ENCODE measurements around the gene IL5. TPM values are rescaled to one million over a fixed set of nuclear protein-coding genes. Genes with fewer than 3 reads are reported as not detected.
A peak's percentile ranks its signal among the peaks of the same experiment; 100 is the strongest.

Gene IL5
- total and polyA plus RNA-seq, 2 of the 13 experiments (the other 11 are each of a cell fraction or from before 2014, with no cell fraction given): not detected

- TF ChIP-seq TOPORS (CRISPR knock-in tag; IDR thresholded peaks at IDR 0.05) (no peak), ZNF280B (CRISPR knock-in tag; IDR thresholded peaks at IDR 0.05; ENCODE audit: borderline replicate concordance) (no peak), ZC3H4 (CRISPR knock-in tag; IDR thresholded peaks at IDR 0.05; ENCODE audit: borderline replicate concordance) (peak; percentile 60; the same call in 1 of the 2 replicates), SPEN (CRISPR knock-in tag; IDR thresholded peaks at IDR 0.05; ENCODE audit: low read depth) (peak; percentile 85), ZNF639 (CRISPR knock-in tag; conservative IDR thresholded peaks at IDR 0.05) (no peak; the same call in 1 of the 2 replicates), BORCS8-MEF2B (CRISPR knock-in tag; IDR thresholded peaks at IDR 0.05) (no peak), EP300 (IDR thresholded peaks at IDR 0.05; ENCODE audit: low read depth in 2 of 2, low read length in 2 of 2) (peak in 1 of 2 experiments; percentile 41; a peak in 1 of 4 replicates), EP300 (CRISPR knock-in tag; IDR thresholded peaks at IDR 0.05; ENCODE audit: borderline replicate concordance) (no peak), CCDC6 (CRISPR knock-in tag; IDR thresholded peaks at IDR 0.05) (no peak), FLYWCH1 (CRISPR knock-in tag; IDR thresholded peaks at IDR 0.05) (no peak), TRAFD1 (CRISPR knock-in tag; IDR thresholded peaks at IDR 0.05; ENCODE audit: borderline replicate concordance) (no peak), ARHGAP35 (CRISPR knock-in tag; IDR thresholded peaks at IDR 0.05; ENCODE audit: borderline replicate concordance) (no peak), HDAC1 (CRISPR knock-in tag; IDR thresholded peaks at IDR 0.05) (peak; percentile 7; the same call in 1 of the 2 replicates), ETV5 (CRISPR knock-in tag; IDR thresholded peaks at IDR 0.05; ENCODE audit: borderline replicate concordance) (peak; percentile 91), ZNF740 (CRISPR knock-in tag; IDR thresholded peaks at IDR 0.05) (no peak), ZNF34 (CRISPR knock-in tag; IDR thresholded peaks at IDR 0.05; ENCODE audit: borderline replicate concordance) (no peak), NR0B2 (CRISPR knock-in tag; IDR thresholded peaks at IDR 0.05) (no peak), POLR2AphosphoS5 (IDR thresholded peaks at IDR 0.05; ENCODE audit: low read depth, low read length) (peak; percentile 66; the same call in 1 of the 2 replicates), TBP (CRISPR knock-in tag; IDR thresholded peaks at IDR 0.05) (no peak), MED13 (CRISPR knock-in tag; IDR thresholded peaks at IDR 0.05) (no peak), ZC3H13 (CRISPR knock-in tag; IDR thresholded peaks at IDR 0.05) (no peak), ATF3 (CRISPR knock-in tag; IDR thresholded peaks at IDR 0.05) (no peak)
These were observed 14.3 kb upstream of the IL5 start (continued) for GRCh38 chr5:132557478-132558172.

All from HepG2 (cell line).